Loucy (cell line): ENCODE data around the gene AIF1L.

Experiments
- CTCF ChIP-seq: fragments of 200-600 bp; sonication (generic); conservative IDR thresholded peaks from 2 replicates; pipeline ENCODE4 v1.5.1; 2014; ENCODE audit warnings: mild to moderate bottlenecking, antibody characterized with exemption, low read length
- EZH2phosphoT487 ChIP-seq: fragments of 200-600 bp; IDR thresholded peaks from 2 replicates; pipeline ENCODE4 v1.6.1; 2018; ENCODE audit warnings: antibody characterized with exemption, mild to moderate bottlenecking, moderate library complexity, borderline replicate concordance

GRCh38 chr9:131121346-131121745 lies 25.0 kb downstream of the AIF1L start:
- TF ChIP-seq CTCF (no peak), EZH2phosphoT487 (no peak)
